GM12878 (cell line): ENCODE results near the gene CD84. TPM values are rescaled to one million over a fixed set of nuclear protein-coding genes. Genes with fewer than 3 reads are reported as not detected.

Source experiments
- ATAC-seq: fragments of 200-7000 bp; cut with Tn5 transposase; 3 replicates; pipeline ENCODE4 v1.9.1; 2020; ENCODE audit warnings: mild to moderate bottlenecking, moderate library complexity
- BruUV-seq: library from RNA; stranded (reverse); fragments of 400-500 nt; replicated peaks from 2 replicates; lab custom pipeline; 2021; lab: Mats Ljungman, UMichigan
- CTCF ChIA-PET: fragments of 300-600 bp; sonication (Branson Sonifier 250); formaldehyde crosslinking; extraction: SDS; loops from one replicate; lab custom pipeline; 2021; ENCODE audit warnings: inconsistent platforms; lab: Yijun Ruan, JAX
- POLR2A ChIA-PET: fragments of 350-600 bp; formaldehyde crosslinking; extraction: SDS; loops from one replicate; lab custom pipeline; 2021; ENCODE audit warnings: inconsistent platforms; lab: Charles Lee
- RAD21 ChIA-PET: fragments of 300-600 bp; sonication (Branson Sonifier 250); formaldehyde crosslinking; loops from one replicate; lab custom pipeline; 2023; ENCODE audit warnings: antibody characterized with exemption; ENCODE audit not compliant: unreplicated experiment; lab: Charles Lee
- SMC1A ChIA-PET: fragments of 300-600 bp; sonication (Branson Sonifier 250); formaldehyde crosslinking; loops from one replicate; lab custom pipeline; 2023; ENCODE audit not compliant: unreplicated experiment, uncharacterized antibody; lab: Charles Lee
- DNase-seq: peaks from one replicate; pipeline ENCODE4 v3.0.0-alpha.2; 2011; ENCODE audit warnings: low read depth, low spot score
- FAIRE-seq: peaks from 3 replicates; lab custom pipeline; 2011; peaks lifted over from hg19 to GRCh38; lab: Jason Lieb, UNC
- H2AFZ ChIP-seq: 2 replicates; pipeline ENCODE4 v1.6.0; 2011; ENCODE audit warnings: low read depth, low read length, control low read depth; ENCODE audit not compliant: control insufficient read depth
- H3K27ac ChIP-seq: 2 replicates; pipeline ENCODE4 v1.5.1; 2011; ENCODE audit warnings: control low read depth; ENCODE audit not compliant: control insufficient read depth, insufficient read depth
- H3K27me3 ChIP-seq, 2 experiments: replicated peaks in 1 of 2; 2 replicates each; pipeline versions ENCODE4 v1.6.0 to v1.6.1; 2011; ENCODE audit warnings: low read length in 1 of 2; ENCODE audit not compliant: control insufficient read depth in 2 of 2, insufficient read depth in 2 of 2
- H3K36me3 ChIP-seq, 2 experiments: 2 replicates each; pipeline ENCODE4 v1.5.1; 2011; ENCODE audit warnings: low read length in 1 of 2; ENCODE audit not compliant: control insufficient read depth in 2 of 2, insufficient read depth in 2 of 2
- H3K4me1 ChIP-seq: 2 replicates; pipeline ENCODE4 v1.6.1; 2011; ENCODE audit warnings: mild to moderate bottlenecking, low read length, moderate library complexity, mixed read lengths; ENCODE audit not compliant: control insufficient read depth, insufficient read depth
- H3K4me2 ChIP-seq: 2 replicates; pipeline ENCODE4 v1.6.0; 2011; ENCODE audit warnings: control low read depth; ENCODE audit not compliant: control insufficient read depth, insufficient read depth
- H3K4me3 ChIP-seq: fragments of 200-600 bp; sonication (generic); 2 replicates; pipeline ENCODE4 v1.5.1; 2016
- H3K79me2 ChIP-seq: 2 replicates; pipeline ENCODE4 v1.6.0; 2011; ENCODE audit warnings: low read length; ENCODE audit not compliant: control insufficient read depth, insufficient read depth
- H3K9ac ChIP-seq: 2 replicates; pipeline ENCODE4 v1.8.0; 2011; ENCODE audit warnings: low read length, control low read depth, mixed read lengths; ENCODE audit not compliant: control insufficient read depth, insufficient read depth
- H3K9me3 ChIP-seq: replicated peaks from 3 replicates; pipeline ENCODE4 v1.5.1; 2011; ENCODE audit warnings: mild to moderate bottlenecking, low read length; ENCODE audit not compliant: control insufficient read depth, insufficient read depth
- H4K20me1 ChIP-seq: 2 replicates; pipeline ENCODE4 v1.6.0; 2011; ENCODE audit not compliant: control insufficient read depth, insufficient read depth
- CBX3 ChIP-seq: fragments of 200-600 bp; sonication (generic); IDR thresholded peaks from 2 replicates; pipeline ENCODE4 v1.6.1; 2016; ENCODE audit warnings: low read depth, borderline replicate concordance
- CBX5 ChIP-seq: sonication (generic); IDR thresholded peaks from 2 replicates; pipeline ENCODE4 v1.6.1; 2016; ENCODE audit warnings: low read depth, moderate library complexity, mild to moderate bottlenecking, inconsistent platforms
- CREM ChIP-seq: IDR thresholded peaks from 2 replicates; pipeline ENCODE4 v1.6.1; 2014; ENCODE audit warnings: antibody characterized with exemption, low read depth
- DPF2 ChIP-seq: fragments of 450-650 bp; IDR thresholded peaks from 2 replicates; pipeline ENCODE4 v1.6.1; 2017; ENCODE audit warnings: mild to moderate bottlenecking
- EED ChIP-seq: sonication (generic); IDR thresholded peaks from 2 replicates; pipeline ENCODE4 v1.6.1; 2016; ENCODE audit warnings: antibody characterized with exemption, low read depth
- FOXM1 ChIP-seq: IDR thresholded peaks from 2 replicates; pipeline ENCODE4 v1.6.1; 2012; ENCODE audit warnings: low read depth, mild to moderate bottlenecking, inconsistent platforms, low read length, moderate library complexity
- IKZF2 ChIP-seq, 2 experiments: fragments of 450-650 bp; IDR thresholded peaks; 2 replicates each; pipeline ENCODE4 v1.6.1; 2017; ENCODE audit warnings: mild to moderate bottlenecking in 2 of 2, moderate library complexity in 2 of 2
- MAX ChIP-seq: IDR thresholded peaks from 2 replicates; pipeline ENCODE4 v1.6.1; 2012; ENCODE audit warnings: low read depth, low read length, improper control_type of control experiment
- MTA3 ChIP-seq: IDR thresholded peaks from 2 replicates; pipeline ENCODE4 v1.6.1; 2012; ENCODE audit warnings: low read length, inconsistent platforms, borderline replicate concordance
- NBN ChIP-seq: fragments of 450-650 bp; IDR thresholded peaks from 2 replicates; pipeline ENCODE4 v1.6.1; 2016
- NFXL1 ChIP-seq: fragments of 450-650 bp; IDR thresholded peaks from 2 replicates; pipeline ENCODE4 v1.6.1; 2017; ENCODE audit warnings: antibody characterized with exemption, mild to moderate bottlenecking, borderline replicate concordance
- PRDM15 ChIP-seq: fragments of 450-650 bp; formaldehyde crosslinking; IDR thresholded peaks from 2 replicates; pipeline ENCODE4 v1.4.0; 2020; ENCODE audit warnings: mild to moderate bottlenecking, moderate library complexity
- RUNX3 ChIP-seq: IDR thresholded peaks from 2 replicates; pipeline ENCODE4 v1.6.1; 2012; ENCODE audit warnings: low read length, inconsistent platforms
- SKIL ChIP-seq: fragments of 450-650 bp; IDR thresholded peaks from 2 replicates; pipeline ENCODE4 v1.6.1; 2017; ENCODE audit warnings: mild to moderate bottlenecking, low read depth, inconsistent platforms; ENCODE audit not compliant: poor library complexity, severe bottlenecking
- TAF1 ChIP-seq: IDR thresholded peaks from 2 replicates; pipeline ENCODE4 v1.6.1; 2011; ENCODE audit warnings: mild to moderate bottlenecking, low read depth, low read length, borderline replicate concordance
- TCF12 ChIP-seq: IDR thresholded peaks from 2 replicates; pipeline ENCODE4 v1.6.1; 2011; ENCODE audit warnings: low read depth, mild to moderate bottlenecking, low read length
- ZNF207 ChIP-seq: fragments of 450-650 bp; IDR thresholded peaks from 2 replicates; pipeline ENCODE4 v1.6.1; 2014; ENCODE audit warnings: antibody characterized with exemption, mild to moderate bottlenecking, borderline replicate concordance
- ZNF274 ChIP-seq: IDR thresholded peaks from one replicate; pipeline ENCODE4 v1.8.0; 2011; ENCODE audit not compliant: insufficient read length, insufficient read depth
- WGBS: methylation state at CpG from one replicate; pipeline ENCODE4 v1.1.6; 2016; ENCODE audit warnings: low lambda C conversion rate; ENCODE audit not compliant: insufficient replicate concordance, insufficient coverage; ENCODE audit errors: missing lambda C conversion rate; 5-methylcytosine and 5-hydroxymethylcytosine counted together
- in situ Hi-C: fragments of 300-500 bp; cut with MboI; formaldehyde crosslinking; loops from 9 replicates; pipeline ENCODE4 v1.14.3; 2018; ENCODE audit warnings: mixed read lengths
- intact Hi-C: fragments of 100-400 bp; cut with micrococcal nuclease; formaldehyde crosslinking; loops from one replicate; pipeline ENCODE4 v1.14.2; 2022; ENCODE audit not compliant: unreplicated experiment
- polyA plus RNA-seq, 11 experiments: library from polyadenylated mRNA; depleted of rRNA in 4 of 11; unstranded in 6 of 11; stranded (reverse) in 5 of 11; fragments of >200 nt; fragmentation: Nextera tagmentation in 4 of 11; fragmentation: Illumina TruSeq in 1 of 11; extraction: Ambion mirVana in 4 of 11; extraction: Trizol in 1 of 11; gene quantifications; 1 replicate in 1 of 11; 2 replicates in 10 of 11; pipeline versions ENCODE4 v1.2.1 to v1.2.3, GENCODE V29; 2011 to 2016; ENCODE audit warnings: inconsistent platforms in 2 of 11, missing spikeins in 2 of 11, low read depth in 1 of 11
- total RNA-seq, 4 experiments: library from RNA; depleted of rRNA in 3 of 4; stranded (reverse); fragments of >200 nt in 3 of 4; fragmentation: Illumina TruSeq in 1 of 4; extraction: Trizol in 1 of 4; gene quantifications; 2 replicates each; pipeline versions ENCODE4 v1.2.1 to v1.2.3, GENCODE V29; 2013 to 2021

Gene CD84
- total and polyA plus RNA-seq, 10 of the 15 experiments (the other 5 are each of a cell fraction or from before 2014, with no cell fraction given), result 3.4 to 20.3 (median 11.7) TPM

GRCh38 chr1:160607011-160607671, 27.8 kb upstream of the CD84 start:
- peak overlapping the region; percentile 51 for H3K4me2 ChIP-seq
- DNase-seq (peak; percentile 90), ATAC-seq (peak; percentile 83), FAIRE-seq (peak; percentile 97)
- H3K4me1 ChIP-seq, result peaks cover 30% of the 10 kb centered on the region
- H4K20me1 ChIP-seq, result no peaks in the 10 kb centered on the region
- intact Hi-C loops, result loop anchor here (1.0 to 5.0 kb wide), 5 partner anchors 30 to 415 kb away; partner anchors contain the start of genes CASQ1, COPA and NCSTN
- CTCF ChIA-PET, result interaction anchor here (0.5 to 9.9 kb wide), 37 partner anchors 10 to 1956 kb away, joined by 3 to 355 read pairs (median 5); partner anchors contain the start of genes CD84 and SLAMF6
- H3K27me3 ChIP-seq, result no peaks in the 10 kb centered on the region
- no TSS peak for BruUV-seq
- no peak overlapping the region for H3K4me3 ChIP-seq
- in situ Hi-C loops, result loop anchor here (5.0 kb wide), 2 partner anchors 60 to 180 kb away; no protein-coding TSS in a partner anchor
- H3K79me2 ChIP-seq, result no peaks in the 10 kb centered on the region
- WGBS, result 32% methylated on average over 3 of the region's 3 CpGs
- SMC1A ChIA-PET, result interaction anchor here (0.8 to 7.1 kb wide), 26 partner anchors 12 to 253 kb away, joined by 3 to 395 read pairs (median 10); partner anchors contain the start of genes CD84 and SLAMF6
- no peak overlapping the region; the same call in 1 of the 2 replicates for H2AFZ ChIP-seq
- H3K27ac ChIP-seq, result peak overlapping the region; percentile 89
- POLR2A ChIA-PET, result interaction anchor here (0.6 to 5.3 kb wide), 11 partner anchors 19 to 178 kb away, joined by 3 to 45 read pairs (median 7); partner anchors contain the start of genes CD84, SLAMF1 and SLAMF6
- H3K9me3 ChIP-seq, result peaks cover 6% of the 10 kb centered on the region
- H3K9ac ChIP-seq, result peak overlapping the region; percentile 49
- peaks cover 7 to 8% of the 10 kb centered on the region in 2 experiments for H3K36me3 ChIP-seq
- RAD21 ChIA-PET, result interaction anchor here (0.5 to 8.3 kb wide), 30 partner anchors 9 to 385 kb away, joined by 3 to 257 read pairs (median 6); partner anchors contain the start of genes CD84 and SLAMF6
- TF ChIP-seq FOXM1, result peak; percentile 58; the same call in 1 of the 2 replicates
- no peak for TF ChIP-seq PRDM15 (CRISPR knock-in tag)
- no peak for TF ChIP-seq MAX
- TF ChIP-seq TCF12, result no peak
- TF ChIP-seq NBN, result peak; percentile 45; the same call in 1 of the 2 replicates
- no peak for TF ChIP-seq CREM
- TF ChIP-seq DPF2, result no peak
- TF ChIP-seq EED, result peak; percentile 72
- TF ChIP-seq TAF1, result no peak
- peak in 1 of 2 experiments; percentile 61; a peak in 2 of 4 replicates for TF ChIP-seq IKZF2 (IDR thresholded peaks at IDR 0.05)
- peak; percentile 76 for TF ChIP-seq RUNX3
- TF ChIP-seq SKIL, result peak; percentile 48
- TF ChIP-seq NFXL1, result no peak
- no peak for TF ChIP-seq CBX3
- peak; percentile 46; the same call in 1 of the 2 replicates for TF ChIP-seq CBX5
- TF ChIP-seq ZNF207, result peak; percentile 53
- TF ChIP-seq MTA3, result no peak
- no peak for TF ChIP-seq ZNF274
